GM19025 (cell line): ENCODE measurements around the gene SLC12A8.
A peak's percentile ranks its signal among the peaks of the same experiment; 100 is the strongest.

Source experiments
- ATAC-seq: cut with Tn5 transposase; IDR thresholded peaks from one replicate; pipeline ENCODE4 v1.9.1; 2021; ENCODE audit warnings: mild to moderate bottlenecking, low read depth, moderate library complexity; ENCODE audit not compliant: unreplicated experiment

Gene SLC12A8

DNA sequence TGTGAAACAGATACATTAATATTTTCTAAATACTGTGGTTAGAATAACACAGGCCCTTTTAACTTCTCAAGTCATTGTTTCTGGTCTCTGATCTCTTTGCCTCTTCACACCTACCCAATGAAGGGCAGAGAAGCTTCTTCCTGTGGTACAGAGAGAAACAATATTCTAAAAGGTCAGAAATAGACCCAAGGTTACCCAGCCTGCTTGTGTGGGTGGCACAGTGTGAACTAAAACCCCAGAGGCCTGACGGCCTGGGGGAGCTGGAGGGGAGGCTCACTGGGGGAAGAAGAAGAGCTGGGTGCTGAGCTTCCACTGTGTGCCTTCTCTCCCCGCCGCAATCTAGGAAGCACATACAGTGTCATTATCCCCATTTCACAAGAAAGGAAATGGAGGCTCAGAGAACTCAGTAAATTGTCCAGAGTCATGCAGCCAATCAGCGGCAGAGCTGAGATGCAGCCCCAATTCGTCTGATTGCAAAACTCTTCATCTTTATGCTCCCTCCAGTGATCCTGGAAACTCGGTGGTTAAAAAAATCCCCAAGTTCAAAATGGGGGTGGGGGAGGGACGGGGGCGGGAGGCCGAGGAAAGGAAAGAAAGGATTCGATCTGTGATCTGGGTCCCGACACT, 92.7 kb downstream of the SLC12A8 start:
- peak; percentile 81 for ATAC-seq

DNA sequence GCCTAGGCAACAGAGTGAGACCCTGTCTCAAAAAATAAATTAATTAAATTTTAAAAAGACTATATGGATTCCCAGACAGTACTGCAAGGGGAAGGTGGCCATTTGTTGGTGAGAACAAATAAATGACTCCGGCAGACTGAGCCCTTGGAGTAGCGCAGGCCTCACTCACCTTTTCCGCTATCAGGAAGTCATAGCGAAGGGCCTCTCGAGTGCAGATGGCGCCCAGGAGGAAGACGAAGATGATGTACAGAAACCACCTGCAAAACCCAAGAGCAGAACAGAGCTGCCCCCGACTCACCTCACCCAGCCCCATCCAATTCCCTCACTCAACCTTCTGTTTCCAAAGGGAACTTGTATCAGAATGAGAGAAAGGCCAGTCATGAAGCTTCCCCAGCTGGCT, 93.9 kb downstream of the SLC12A8 start:
- ATAC-seq: no peak

GRCh38 chr3:125117631-125118191, 94.8 kb downstream of the SLC12A8 start:
- ATAC-seq: no peak

- ATAC-seq: no peak
Observed at GRCh38 chr3:125116311-125117080, 96.1 kb downstream of the SLC12A8 start.

GRCh38 chr3:125115640-125116039, 96.9 kb downstream of the SLC12A8 start:
- no peak for ATAC-seq

GRCh38 chr3:125112981-125113380, 99.6 kb downstream of the SLC12A8 start:
- no peak for ATAC-seq

DNA sequence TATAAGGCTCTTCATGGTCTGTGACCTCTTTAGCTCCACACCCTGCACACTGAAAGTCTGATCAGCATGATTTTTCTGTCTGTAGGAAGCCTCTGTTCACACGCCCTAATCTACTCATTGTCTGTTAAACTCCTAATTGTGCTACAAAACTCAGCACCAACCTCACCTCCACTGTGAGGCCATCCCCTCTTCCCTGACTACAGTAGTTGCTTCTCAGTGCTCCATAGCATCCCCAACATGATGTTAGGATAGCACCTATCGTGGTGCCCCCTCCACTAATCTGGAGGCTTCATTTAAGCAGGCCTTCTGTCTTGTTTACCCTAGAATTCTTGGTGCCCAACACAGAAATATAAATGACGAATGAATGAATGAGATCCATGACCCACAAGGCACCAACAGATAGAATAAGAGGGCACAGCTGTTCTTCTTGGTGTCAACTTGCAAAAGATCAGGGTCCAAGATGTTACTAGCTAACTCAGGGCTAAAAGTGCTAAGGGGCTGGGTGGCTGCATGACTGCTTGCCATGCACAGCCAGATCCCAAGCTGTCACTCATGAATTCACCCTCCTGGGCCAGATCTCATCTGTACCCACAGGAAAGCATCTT, 101.6 kb downstream of the SLC12A8 start:
- ATAC-seq: no peak

GRCh38 chr3:125110016-125110875, 102.3 kb downstream of the SLC12A8 start:
- ATAC-seq: no peak

DNA sequence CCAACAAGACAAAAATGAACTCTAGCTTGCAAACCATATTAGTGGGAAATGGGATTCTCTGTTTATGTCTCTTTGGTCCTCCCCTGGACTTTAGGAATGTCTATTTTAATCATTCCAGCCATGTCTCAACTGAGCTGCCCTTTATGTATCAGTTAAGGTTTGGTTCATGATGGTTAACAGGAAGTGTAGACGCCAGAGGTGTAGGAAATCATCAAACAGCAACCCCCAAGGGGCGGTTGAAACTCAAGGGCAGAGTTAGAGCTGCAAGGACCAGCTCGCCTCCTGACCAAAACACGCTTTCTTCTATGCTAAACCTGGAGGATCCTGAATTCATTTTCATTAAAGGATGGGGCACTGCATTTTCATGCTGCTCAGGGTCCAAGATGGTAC, 103.0 kb downstream of the SLC12A8 start:
- no peak for ATAC-seq

GRCh38 chr3:125108833-125109535, 103.6 kb downstream of the SLC12A8 start:
- no peak for ATAC-seq

- no peak for ATAC-seq
Observed at GRCh38 chr3:125107861-125108567, 104.5 kb downstream of the SLC12A8 start.

GRCh38 chr3:125107363-125107762, 105.2 kb downstream of the SLC12A8 start:
- ATAC-seq: no peak

GRCh38 chr3:125105116-125105515, 107.4 kb downstream of the SLC12A8 start:
- ATAC-seq: no peak

- no peak for ATAC-seq
Observed at GRCh38 chr3:125104639-125105038, 107.9 kb downstream of the SLC12A8 start.

GRCh38 chr3:125103406-125103805, 109.1 kb downstream of the SLC12A8 start:
- ATAC-seq: no peak

GRCh38 chr3:125102470-125102869, 110.1 kb downstream of the SLC12A8 start:
- no peak for ATAC-seq

DNA sequence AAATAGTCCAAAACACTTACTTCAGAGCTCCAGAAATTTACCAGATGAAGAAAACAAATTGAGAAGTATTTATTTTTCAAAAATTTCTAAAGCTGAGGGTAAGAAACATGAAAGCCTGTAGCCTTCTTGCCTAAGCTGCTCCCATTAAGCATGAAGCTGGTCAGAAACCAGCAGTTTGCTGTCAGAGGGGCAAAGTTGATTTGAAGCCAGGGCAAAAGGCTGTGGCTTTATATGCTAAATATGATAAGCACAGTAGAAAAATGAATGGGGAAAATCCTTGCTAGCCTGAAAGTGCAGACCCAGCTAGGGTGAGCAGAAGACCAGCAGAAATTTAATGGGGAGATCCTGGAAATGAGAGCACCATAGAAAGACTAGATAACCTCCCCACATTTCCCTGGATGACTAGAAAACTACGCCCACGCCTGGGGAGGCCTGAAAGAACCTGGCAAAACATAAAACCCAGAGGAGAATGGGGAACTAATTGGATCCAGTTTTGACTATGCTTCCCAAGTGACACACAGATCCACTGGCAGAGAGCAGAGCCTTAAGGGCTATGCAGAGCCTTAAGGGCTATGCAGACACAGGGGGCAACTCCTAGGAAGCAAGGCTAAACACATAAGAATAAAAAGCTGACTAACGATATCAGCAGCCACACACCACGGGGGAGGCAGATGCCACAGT, 113.8 kb downstream of the SLC12A8 start:
- ATAC-seq: no peak

DNA sequence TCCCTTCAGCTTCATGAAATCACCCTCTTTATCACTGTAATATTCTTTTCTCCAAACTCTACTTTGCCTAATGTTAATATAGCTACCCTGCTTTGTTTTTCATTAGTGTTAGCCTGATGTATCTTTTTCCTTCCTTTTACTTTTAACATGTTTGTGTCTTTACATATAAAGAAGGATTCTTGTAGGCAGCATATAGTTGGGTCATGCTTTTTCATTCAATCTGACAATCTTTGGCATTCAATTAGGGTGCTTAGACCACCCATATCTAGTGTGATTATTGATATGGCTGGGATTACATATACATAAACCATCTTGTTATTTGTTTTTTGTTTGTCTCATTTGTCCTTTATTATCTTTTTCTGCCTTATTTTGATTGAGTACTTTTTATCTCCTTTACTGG, 121.9 kb downstream of the SLC12A8 start:
- no peak for ATAC-seq
